Measurements from ENCODE around the gene GALNTL6.

GALNTL6 gene

GRCh38 chr4:172809319-172809718, 996.1 kb downstream of the GALNTL6 start:
- H3K4me3 ChIP-seq (ENCODE audit: low read depth, low read length) = no peak overlapping the region
- DNase-seq (ENCODE audit: low read depth) = no peak

- DNase-seq (ENCODE audit: low read depth) = no peak
- no peak overlapping the region for H3K4me3 ChIP-seq (ENCODE audit: low read depth, low read length)
Measured at GRCh38 chr4:172813359-172813923, 1000.2 kb downstream of the GALNTL6 start.

GRCh38 chr4:172815499-172816164, 1002.4 kb downstream of the GALNTL6 start:
- no peak for DNase-seq (ENCODE audit: low read depth)

DNA sequence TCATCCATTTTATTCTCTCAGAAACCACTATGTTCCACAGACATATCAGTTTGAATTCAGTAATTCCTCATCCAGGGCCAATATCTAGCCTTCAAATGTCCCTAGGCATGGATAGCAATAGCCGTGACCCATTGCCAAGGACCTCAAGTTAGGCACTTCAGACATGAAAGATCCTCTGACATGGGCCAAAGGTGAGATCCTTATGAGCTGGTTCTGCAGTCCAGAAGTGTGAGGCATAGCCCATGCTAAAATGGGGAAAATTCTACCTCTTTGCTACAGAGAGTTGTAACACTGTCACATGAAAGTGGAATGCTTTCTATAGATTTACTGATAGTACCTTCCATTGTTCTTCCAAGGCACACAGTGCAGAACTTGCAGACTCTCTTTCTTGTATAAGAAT, 1005.7 kb downstream of the GALNTL6 start:
- no peak for DNase-seq (ENCODE audit: low read depth)
- no peak overlapping the region for H3K4me3 ChIP-seq (ENCODE audit: low read depth, low read length)

More at GRCh38 chr4:172815499-172816164, 1002.4 kb downstream of the GALNTL6 start:
- no peak overlapping the region for H3K4me3 ChIP-seq (ENCODE audit: low read depth, low read length)

- no peak for DNase-seq (ENCODE audit: low read depth)
- no peak overlapping the region for H3K4me3 ChIP-seq (ENCODE audit: low read depth, low read length)
Measured at GRCh38 chr4:172819353-172819752, 1006.1 kb downstream of the GALNTL6 start.

DNA sequence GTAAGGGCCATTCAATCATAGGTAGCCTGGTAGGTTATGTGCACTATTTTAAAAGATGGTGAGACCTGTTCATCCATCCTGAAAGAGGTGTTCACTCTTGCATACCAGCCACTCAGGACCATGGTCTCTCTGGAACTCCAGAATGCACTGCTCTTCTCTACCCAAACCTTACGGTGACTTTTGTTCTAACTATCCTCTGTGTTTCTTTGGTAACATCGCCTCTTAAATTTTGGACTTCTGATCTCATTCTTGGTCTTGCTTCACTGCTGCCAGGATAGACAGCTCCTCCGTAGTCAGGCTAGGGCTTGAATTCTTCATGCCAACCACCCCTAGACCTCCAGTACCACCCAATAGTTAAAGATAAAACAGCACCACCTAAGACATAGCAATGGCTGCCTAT, 1009.1 kb downstream of the GALNTL6 start:
- no peak for DNase-seq (ENCODE audit: low read depth)
- H3K4me3 ChIP-seq (ENCODE audit: low read depth, low read length) = no peak overlapping the region

- no peak overlapping the region for H3K4me3 ChIP-seq (ENCODE audit: low read depth, low read length)
- DNase-seq (ENCODE audit: low read depth) = no peak
Measured at GRCh38 chr4:172826346-172826745, 1013.1 kb downstream of the GALNTL6 start.

DNA sequence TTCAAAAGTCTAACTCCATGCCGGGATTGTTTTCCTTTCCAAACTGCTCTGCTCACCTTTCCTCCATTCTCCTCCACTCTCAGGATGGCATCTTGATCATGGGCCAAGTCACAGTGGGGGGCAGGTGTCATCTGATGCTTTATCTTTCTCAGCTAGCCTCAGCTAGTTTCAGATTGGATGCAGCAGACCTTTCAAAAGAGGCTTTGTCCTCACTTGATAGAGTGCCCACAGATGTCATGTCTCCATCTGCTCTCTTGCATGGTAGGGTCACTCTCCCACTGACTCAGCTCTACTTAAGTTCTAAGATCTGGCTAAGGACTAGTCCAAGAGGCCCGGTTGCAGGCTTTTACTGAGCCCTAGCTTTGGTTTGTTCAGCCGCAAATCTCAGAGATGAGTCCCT, 1013.7 kb downstream of the GALNTL6 start:
- no peak for DNase-seq (ENCODE audit: low read depth)

DNA sequence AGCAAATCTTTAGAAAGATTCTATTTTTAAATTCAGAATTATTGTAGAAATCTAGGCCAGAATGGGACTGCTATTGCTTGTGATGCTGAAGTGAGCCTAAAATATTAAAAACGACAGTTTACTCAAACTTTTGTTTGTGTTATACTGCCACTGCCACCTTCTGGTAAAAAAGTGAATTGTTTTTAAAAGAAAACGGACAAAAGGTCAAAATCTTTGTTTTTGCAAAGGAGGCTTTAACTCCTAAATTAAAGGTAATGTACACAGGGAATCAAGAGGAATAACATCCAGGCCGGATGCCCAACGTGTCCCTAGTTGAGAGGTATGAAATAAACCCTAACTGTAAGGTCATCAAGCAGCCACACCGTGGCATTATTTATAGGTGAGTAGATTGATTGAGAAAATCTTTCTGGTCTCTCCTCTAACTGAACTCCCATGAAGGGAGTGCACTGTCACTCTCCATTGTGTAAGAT, 1017.1 kb downstream of the GALNTL6 start:
- no peak for DNase-seq (ENCODE audit: low read depth)
- H3K4me3 ChIP-seq (ENCODE audit: low read depth, low read length) = no peak overlapping the region

More for the DNA sequence above, 1013.7 kb downstream of the GALNTL6 start:
- H3K4me3 ChIP-seq (ENCODE audit: low read depth, low read length) = no peak overlapping the region

DNA sequence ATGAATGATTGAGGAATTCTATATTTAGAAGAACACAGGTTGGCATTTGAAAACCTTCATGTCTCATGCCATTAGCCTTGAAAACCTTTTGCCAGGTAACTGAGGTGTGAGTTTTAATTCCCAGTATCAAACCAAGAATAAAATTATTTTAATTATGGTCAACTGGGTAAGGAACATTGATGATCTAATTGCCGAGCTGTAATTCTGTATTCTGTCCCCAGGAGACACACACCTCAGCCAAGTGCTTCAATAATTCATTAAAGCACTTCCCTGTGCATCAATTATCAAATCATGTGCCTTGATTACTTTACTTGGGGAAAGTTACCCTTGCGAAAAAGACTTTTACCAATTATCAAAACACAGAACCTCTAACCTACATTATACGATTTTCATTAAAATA, 1023.5 kb downstream of the GALNTL6 start:
- DNase-seq (ENCODE audit: low read depth) = no peak
- H3K4me3 ChIP-seq (ENCODE audit: low read depth, low read length) = no peak overlapping the region

GRCh38 chr4:172838111-172838510, 1024.9 kb downstream of the GALNTL6 start:
- no peak overlapping the region for H3K4me3 ChIP-seq (ENCODE audit: low read depth, low read length)
- no peak for DNase-seq (ENCODE audit: low read depth)

- no peak overlapping the region for H3K4me3 ChIP-seq (ENCODE audit: low read depth, low read length)
- no peak for DNase-seq (ENCODE audit: low read depth)
Measured at GRCh38 chr4:172838943-172839342, 1025.7 kb downstream of the GALNTL6 start.

DNA sequence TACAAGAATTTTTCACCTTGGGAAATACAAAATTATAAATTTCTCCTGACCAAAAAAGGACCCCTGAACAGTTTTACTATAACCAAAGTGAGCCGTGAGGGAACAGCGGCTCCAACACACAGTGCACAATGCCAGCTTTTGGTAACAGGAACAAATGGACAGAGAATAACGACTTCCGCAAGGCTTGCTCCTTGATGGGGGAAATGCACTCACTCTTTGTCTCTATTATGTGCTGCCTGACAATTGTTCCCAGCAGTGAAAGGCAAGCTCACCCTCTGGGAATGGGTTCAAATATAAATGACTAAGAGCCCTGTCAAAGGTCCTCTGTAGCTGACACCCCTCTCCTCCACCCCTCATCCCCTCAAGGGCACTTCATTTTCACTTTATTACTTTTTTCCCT, 1029.6 kb downstream of the GALNTL6 start:
- no peak overlapping the region for H3K4me3 ChIP-seq (ENCODE audit: low read depth, low read length)
- DNase-seq (ENCODE audit: low read depth) = no peak

GRCh38 chr4:172843192-172843591, 1030.0 kb downstream of the GALNTL6 start:
- no peak overlapping the region for H3K4me3 ChIP-seq (ENCODE audit: low read depth, low read length)
- DNase-seq (ENCODE audit: low read depth) = no peak

- H3K4me3 ChIP-seq (ENCODE audit: low read depth, low read length) = no peak overlapping the region
- DNase-seq (ENCODE audit: low read depth) = no peak
Measured at GRCh38 chr4:172844556-172844955, 1031.4 kb downstream of the GALNTL6 start.

DNA sequence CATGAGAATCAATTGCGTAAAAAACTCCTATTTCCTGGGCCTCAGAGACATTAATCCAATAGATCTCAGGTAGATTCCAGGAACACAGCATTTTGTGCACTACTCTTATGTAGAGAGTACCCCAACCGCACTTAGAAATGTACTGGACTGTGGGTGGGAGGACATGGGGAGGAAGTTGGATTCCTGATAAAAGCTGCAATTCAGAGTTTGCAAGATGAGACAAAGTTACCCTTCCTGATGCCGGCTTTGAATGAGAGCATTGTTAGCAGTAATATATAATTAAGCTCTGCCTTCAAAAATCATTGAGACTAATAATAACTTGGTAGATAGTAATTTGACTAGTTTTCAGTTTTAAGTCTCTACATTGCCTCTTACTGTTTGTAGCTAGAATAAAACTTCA, 1032.1 kb downstream of the GALNTL6 start:
- DNase-seq (ENCODE audit: low read depth) = no peak
- H3K4me3 ChIP-seq (ENCODE audit: low read depth, low read length) = no peak overlapping the region

- H3K4me3 ChIP-seq (ENCODE audit: low read depth, low read length) = no peak overlapping the region
- DNase-seq (ENCODE audit: low read depth) = peak; percentile 85
Measured at GRCh38 chr4:172850838-172851237, 1037.6 kb downstream of the GALNTL6 start.

- no peak overlapping the region for H3K4me3 ChIP-seq (ENCODE audit: low read depth, low read length)
- no peak for DNase-seq (ENCODE audit: low read depth)
Measured at GRCh38 chr4:172851534-172851933, 1038.3 kb downstream of the GALNTL6 start.

- DNase-seq (ENCODE audit: low read depth) = no peak
Measured at GRCh38 chr4:172857026-172857425, 1043.8 kb downstream of the GALNTL6 start.

DNA sequence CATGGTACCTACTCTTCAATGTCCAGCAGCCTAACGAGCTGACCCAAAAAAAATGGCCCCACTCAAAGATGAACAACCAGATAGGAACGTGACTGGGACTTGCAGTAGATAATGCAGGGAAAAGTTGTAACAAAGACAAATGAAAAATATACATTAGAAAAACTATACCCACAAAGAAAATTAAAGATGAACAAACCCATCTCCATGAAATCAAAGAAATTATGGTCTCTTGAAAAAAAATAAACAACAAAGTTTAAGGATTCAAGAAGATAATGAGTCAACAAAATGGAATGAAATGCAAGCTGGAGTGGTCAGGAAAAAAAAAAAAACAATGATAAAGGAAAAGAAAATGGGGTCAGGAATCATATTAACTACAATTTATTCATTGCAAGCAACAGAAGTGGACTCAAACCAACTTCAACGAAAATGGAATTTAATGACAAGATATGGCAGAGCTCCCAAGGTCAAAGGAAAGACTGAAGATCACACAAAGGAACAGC, 1045.6 kb downstream of the GALNTL6 start:
- DNase-seq (ENCODE audit: low read depth) = no peak
- no peak overlapping the region for H3K4me3 ChIP-seq (ENCODE audit: low read depth, low read length)

More at GRCh38 chr4:172857026-172857425, 1043.8 kb downstream of the GALNTL6 start:
- H3K4me3 ChIP-seq (ENCODE audit: low read depth, low read length) = no peak overlapping the region

- H3K4me3 ChIP-seq (ENCODE audit: low read depth, low read length) = no peak overlapping the region
- no peak for DNase-seq (ENCODE audit: low read depth)
Measured at GRCh38 chr4:172865103-172865502, 1051.9 kb downstream of the GALNTL6 start.

Data from skeletal muscle cell (primary cell).